GM12878 (cell line): Measurements from ENCODE around the gene TCF4. TPM values are rescaled to one million over a fixed set of nuclear protein-coding genes. Genes with fewer than 3 reads are reported as not detected.

Experiments used
- ATAC-seq: fragments of 200-7000 bp; cut with Tn5 transposase; 3 replicates; pipeline ENCODE4 v1.9.1; 2020; ENCODE audit warnings: mild to moderate bottlenecking, moderate library complexity
- BruUV-seq: library from RNA; stranded (reverse); fragments of 400-500 nt; replicated peaks from 2 replicates; lab custom pipeline; 2021; lab: Mats Ljungman, UMichigan
- CTCF ChIA-PET: fragments of 300-600 bp; sonication (Branson Sonifier 250); formaldehyde crosslinking; extraction: SDS; loops from one replicate; lab custom pipeline; 2021; ENCODE audit warnings: inconsistent platforms; lab: Yijun Ruan, JAX
- POLR2A ChIA-PET: fragments of 350-600 bp; formaldehyde crosslinking; extraction: SDS; loops from one replicate; lab custom pipeline; 2021; ENCODE audit warnings: inconsistent platforms; lab: Charles Lee
- RAD21 ChIA-PET: fragments of 300-600 bp; sonication (Branson Sonifier 250); formaldehyde crosslinking; loops from one replicate; lab custom pipeline; 2023; ENCODE audit warnings: antibody characterized with exemption; ENCODE audit not compliant: unreplicated experiment; lab: Charles Lee
- SMC1A ChIA-PET: fragments of 300-600 bp; sonication (Branson Sonifier 250); formaldehyde crosslinking; loops from one replicate; lab custom pipeline; 2023; ENCODE audit not compliant: unreplicated experiment, uncharacterized antibody; lab: Charles Lee
- DNase-seq: peaks from one replicate; pipeline ENCODE4 v3.0.0-alpha.2; 2011; ENCODE audit warnings: low read depth, low spot score
- FAIRE-seq: peaks from 3 replicates; lab custom pipeline; 2011; peaks lifted over from hg19 to GRCh38; lab: Jason Lieb, UNC
- H2AFZ ChIP-seq: 2 replicates; pipeline ENCODE4 v1.6.0; 2011; ENCODE audit warnings: low read depth, low read length, control low read depth; ENCODE audit not compliant: control insufficient read depth
- H3K27ac ChIP-seq: 2 replicates; pipeline ENCODE4 v1.5.1; 2011; ENCODE audit warnings: control low read depth; ENCODE audit not compliant: control insufficient read depth, insufficient read depth
- H3K27me3 ChIP-seq, 2 experiments: replicated peaks in 1 of 2; 2 replicates each; pipeline versions ENCODE4 v1.6.0 to v1.6.1; 2011; ENCODE audit warnings: low read length in 1 of 2; ENCODE audit not compliant: control insufficient read depth in 2 of 2, insufficient read depth in 2 of 2
- H3K36me3 ChIP-seq, 2 experiments: 2 replicates each; pipeline ENCODE4 v1.5.1; 2011; ENCODE audit warnings: low read length in 1 of 2; ENCODE audit not compliant: control insufficient read depth in 2 of 2, insufficient read depth in 2 of 2
- H3K4me1 ChIP-seq: 2 replicates; pipeline ENCODE4 v1.6.1; 2011; ENCODE audit warnings: mild to moderate bottlenecking, low read length, moderate library complexity, mixed read lengths; ENCODE audit not compliant: control insufficient read depth, insufficient read depth
- H3K4me2 ChIP-seq: 2 replicates; pipeline ENCODE4 v1.6.0; 2011; ENCODE audit warnings: control low read depth; ENCODE audit not compliant: control insufficient read depth, insufficient read depth
- H3K4me3 ChIP-seq: fragments of 200-600 bp; sonication (generic); 2 replicates; pipeline ENCODE4 v1.5.1; 2016
- H3K79me2 ChIP-seq: 2 replicates; pipeline ENCODE4 v1.6.0; 2011; ENCODE audit warnings: low read length; ENCODE audit not compliant: control insufficient read depth, insufficient read depth
- H3K9ac ChIP-seq: 2 replicates; pipeline ENCODE4 v1.8.0; 2011; ENCODE audit warnings: low read length, control low read depth, mixed read lengths; ENCODE audit not compliant: control insufficient read depth, insufficient read depth
- H3K9me3 ChIP-seq: replicated peaks from 3 replicates; pipeline ENCODE4 v1.5.1; 2011; ENCODE audit warnings: mild to moderate bottlenecking, low read length; ENCODE audit not compliant: control insufficient read depth, insufficient read depth
- H4K20me1 ChIP-seq: 2 replicates; pipeline ENCODE4 v1.6.0; 2011; ENCODE audit not compliant: control insufficient read depth, insufficient read depth
- CUX1 ChIP-seq: IDR thresholded peaks from 2 replicates; pipeline ENCODE4 v1.6.1; 2012; ENCODE audit warnings: improper control_type of control experiment, low read depth, low read length; ENCODE audit not compliant: insufficient replicate concordance
- IRF4 ChIP-seq: IDR thresholded peaks from 2 replicates; pipeline ENCODE4 v1.6.1; 2011; ENCODE audit warnings: low read depth, low read length
- MTA3 ChIP-seq: IDR thresholded peaks from 2 replicates; pipeline ENCODE4 v1.6.1; 2012; ENCODE audit warnings: low read length, inconsistent platforms, borderline replicate concordance
- MYB ChIP-seq: fragments of 150-350 bp; IDR thresholded peaks from 2 replicates; pipeline ENCODE4 v1.6.1; 2014; ENCODE audit warnings: mild to moderate bottlenecking, low read depth, low read length, borderline replicate concordance
- YY1 ChIP-seq: IDR thresholded peaks from 2 replicates; pipeline ENCODE4 v1.6.1; 2011; ENCODE audit warnings: low read depth, mild to moderate bottlenecking, low read length
- WGBS: methylation state at CpG from one replicate; pipeline ENCODE4 v1.1.6; 2016; ENCODE audit warnings: low lambda C conversion rate; ENCODE audit not compliant: insufficient replicate concordance, insufficient coverage; ENCODE audit errors: missing lambda C conversion rate; 5-methylcytosine and 5-hydroxymethylcytosine counted together
- in situ Hi-C: fragments of 300-500 bp; cut with MboI; formaldehyde crosslinking; loops from 9 replicates; pipeline ENCODE4 v1.14.3; 2018; ENCODE audit warnings: mixed read lengths
- intact Hi-C: fragments of 100-400 bp; cut with micrococcal nuclease; formaldehyde crosslinking; loops from one replicate; pipeline ENCODE4 v1.14.2; 2022; ENCODE audit not compliant: unreplicated experiment
- polyA plus RNA-seq, 11 experiments: library from polyadenylated mRNA; depleted of rRNA in 4 of 11; unstranded in 6 of 11; stranded (reverse) in 5 of 11; fragments of >200 nt; fragmentation: Nextera tagmentation in 4 of 11; fragmentation: Illumina TruSeq in 1 of 11; extraction: Ambion mirVana in 4 of 11; extraction: Trizol in 1 of 11; gene quantifications; 1 replicate in 1 of 11; 2 replicates in 10 of 11; pipeline versions ENCODE4 v1.2.1 to v1.2.3, GENCODE V29; 2011 to 2016; ENCODE audit warnings: inconsistent platforms in 2 of 11, missing spikeins in 2 of 11, low read depth in 1 of 11
- total RNA-seq, 4 experiments: library from RNA; depleted of rRNA in 3 of 4; stranded (reverse); fragments of >200 nt in 3 of 4; fragmentation: Illumina TruSeq in 1 of 4; extraction: Trizol in 1 of 4; gene quantifications; 2 replicates each; pipeline versions ENCODE4 v1.2.1 to v1.2.3, GENCODE V29; 2013 to 2021

TCF4 gene
- total and polyA plus RNA-seq, 10 of the 15 experiments (the other 5 are each of a cell fraction or from before 2014, with no cell fraction given) = 15.2 to 94.0 (median 31.5) TPM

- peaks cover 4 to 30% of the 10 kb centered on the region in 2 experiments for H3K36me3 ChIP-seq
- no peak for DNase-seq
- H3K4me1 ChIP-seq = peaks cover 10% of the 10 kb centered on the region; the same call in 1 of the 2 replicates
- ChIA-PET RAD21 (interaction anchor here (1.1 to 6.0 kb wide), 2 partner anchors 12 to 40 kb away, joined by 3 to 50 read pairs; no protein-coding TSS in a partner anchor), POLR2A (no interaction called here)
- H3K27ac ChIP-seq = peak overlapping the region; percentile 26; the same call in 1 of the 2 replicates
- peaks cover 66% of the 10 kb centered on the region for H3K79me2 ChIP-seq
- no peaks in the 10 kb centered on the region for H3K27me3 ChIP-seq
- 96% methylated on average over 2 of the region's 2 CpGs for WGBS
- no TSS peak for BruUV-seq
- TF ChIP-seq CUX1 (no peak), YY1 (peak; percentile 88), IRF4 (no peak), MYB (no peak), MTA3 (no peak)
- TF ChIP-seq, all 136 proteins: peak for 1
- H4K20me1 ChIP-seq = no peaks in the 10 kb centered on the region
- H3K9ac ChIP-seq = no peak overlapping the region
- CTCF ChIA-PET = interaction anchor here (3.7 kb wide), 1 partner anchor 12 kb away, joined by 22 read pairs; no protein-coding TSS in a partner anchor
- H3K4me3 ChIP-seq = no peak overlapping the region
- SMC1A ChIA-PET = interaction anchor here (1.4 to 10.7 kb wide), 3 partner anchors 12 to 46 kb away, joined by 4 to 95 read pairs (median 5); no protein-coding TSS in a partner anchor
- no peaks in the 10 kb centered on the region; the same call in 1 of the 3 replicates for H3K9me3 ChIP-seq
- no peak for FAIRE-seq
- ATAC-seq = no peak
- intact Hi-C loops (loop anchor here (5.0 kb wide), 1 partner anchor 42 kb away; no protein-coding TSS in a partner anchor), in situ Hi-C loops (no loop called here)
- no peak overlapping the region for H2AFZ ChIP-seq
- no peak overlapping the region for H3K4me2 ChIP-seq
Measured at GRCh38 chr18:55280503-55280902, 307.5 kb downstream of the TCF4 start.
